AG09309 (cell line): ENCODE data around the gene ARPP19.

Experiments used
- DNase-seq: peaks from one replicate; pipeline ENCODE4 v3.0.0-alpha.2; 2010; ENCODE audit warnings: low read depth
- H3K4me3 ChIP-seq: 2 replicates; pipeline ENCODE4 v1.5.1; 2011; ENCODE audit warnings: mild to moderate bottlenecking, low read depth, low read length, moderate library complexity; ENCODE audit not compliant: control insufficient read depth
- CTCF ChIP-seq: IDR thresholded peaks from 2 replicates; pipeline ENCODE4 v1.5.1; 2011; ENCODE audit warnings: mild to moderate bottlenecking, low read depth, low read length, inconsistent platforms; ENCODE audit not compliant: insufficient read depth, control insufficient read depth; ENCODE audit errors: missing control alignments

Gene ARPP19

DNA sequence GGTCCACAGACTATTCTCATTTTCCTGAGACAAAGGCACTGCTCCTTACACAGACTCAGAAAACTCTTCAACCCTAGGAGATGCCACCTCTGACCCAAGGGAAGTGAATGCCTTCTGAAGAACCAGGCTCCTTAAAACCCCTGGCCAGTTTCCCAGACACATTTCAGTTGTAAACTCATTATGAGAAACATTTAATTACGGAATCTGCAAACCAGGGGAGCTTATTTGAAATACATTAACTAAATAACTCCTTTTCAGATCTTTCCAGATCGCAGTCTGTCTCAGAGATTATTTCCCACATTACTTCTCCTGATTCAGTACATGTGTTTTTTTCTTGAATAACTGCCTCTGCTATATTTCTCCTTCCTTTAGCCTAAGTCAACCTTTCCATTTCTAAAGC lies 57.7 kb downstream of the ARPP19 start:
- DNase-seq = no peak
- no peak for TF ChIP-seq CTCF
- no peak overlapping the region for H3K4me3 ChIP-seq

GRCh38 chr15:52509500-52510245 lies 59.2 kb downstream of the ARPP19 start:
- DNase-seq = no peak
- TF ChIP-seq CTCF = no peak
- no peak overlapping the region for H3K4me3 ChIP-seq

DNA sequence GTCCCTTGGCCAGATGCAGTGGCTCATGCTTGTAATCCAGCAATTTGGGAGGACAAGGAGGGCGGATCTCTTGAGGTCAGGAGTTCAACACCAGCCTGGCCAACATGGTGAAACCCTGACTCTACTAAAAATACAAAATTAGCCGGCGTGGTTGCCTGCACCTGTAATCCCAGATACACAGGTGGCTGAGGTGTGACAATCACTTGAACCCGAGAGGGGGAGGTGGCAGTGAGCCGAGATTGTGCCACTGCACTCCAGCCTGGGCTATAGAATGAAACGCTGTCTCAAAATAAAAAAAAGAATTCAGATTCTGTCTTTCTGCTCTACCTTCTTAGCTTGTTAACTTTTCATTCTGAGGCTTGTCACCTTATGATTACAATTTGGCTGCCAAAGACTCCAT lies 62.3 kb downstream of the ARPP19 start:
- no peak overlapping the region for H3K4me3 ChIP-seq
- no peak for TF ChIP-seq CTCF
- DNase-seq = no peak

DNA sequence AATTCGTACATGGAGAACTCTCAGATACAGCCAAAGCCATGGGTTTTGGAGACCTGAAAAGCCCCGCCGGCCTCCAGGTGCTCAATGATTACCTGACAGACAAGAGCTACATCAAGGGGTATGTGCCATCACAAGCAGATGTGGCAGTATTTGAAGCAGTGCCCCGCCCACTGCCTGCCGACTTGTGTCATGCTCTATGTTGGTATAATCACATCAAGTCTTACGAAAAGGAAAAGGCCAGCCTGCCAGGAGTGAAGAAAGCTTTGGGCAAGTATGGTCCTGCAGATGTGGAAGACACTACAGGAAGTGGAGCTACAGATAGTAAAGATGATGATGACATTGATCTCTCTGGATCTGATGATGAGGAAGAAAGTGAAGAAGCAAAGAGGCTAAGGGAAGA lies 63.7 kb downstream of the ARPP19 start:
- no peak for DNase-seq

DNA sequence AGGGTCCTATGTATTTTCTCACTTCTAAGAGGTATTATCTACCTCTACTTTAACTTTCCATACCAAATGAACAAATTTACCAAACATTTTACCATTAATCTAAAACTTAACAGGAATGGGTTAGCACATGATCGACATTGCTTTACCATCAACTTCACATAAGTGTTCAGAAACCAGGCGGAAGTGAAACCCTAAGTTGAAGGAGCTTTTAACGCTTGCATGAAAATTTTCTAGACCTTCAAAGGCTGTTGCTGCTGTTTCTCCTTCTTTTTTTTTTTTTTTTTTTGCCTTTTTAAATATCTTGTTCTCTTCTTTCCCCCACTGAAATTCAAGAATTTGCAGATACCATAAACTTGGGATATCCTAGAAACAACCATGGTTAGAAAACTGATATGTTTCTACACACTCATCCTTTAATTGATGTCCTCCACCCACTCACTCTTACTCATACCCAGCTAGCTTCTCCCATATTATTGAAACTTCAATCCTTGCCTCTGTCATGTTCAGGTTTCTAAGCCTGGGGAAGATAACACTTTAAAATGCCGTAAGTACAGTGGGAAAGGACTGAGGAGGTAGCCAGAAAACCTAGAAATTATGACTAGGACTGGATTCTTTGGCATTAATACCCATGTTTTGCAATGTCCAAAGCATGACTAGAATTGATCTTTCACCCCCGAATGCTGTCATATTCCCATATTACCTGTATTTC lies 64.9 kb downstream of the ARPP19 start:
- DNase-seq = no peak
- no peak overlapping the region for H3K4me3 ChIP-seq
- no peak for TF ChIP-seq CTCF

More for the DNA sequence above, 63.7 kb downstream of the ARPP19 start:
- TF ChIP-seq CTCF = no peak
- no peak overlapping the region for H3K4me3 ChIP-seq

DNA sequence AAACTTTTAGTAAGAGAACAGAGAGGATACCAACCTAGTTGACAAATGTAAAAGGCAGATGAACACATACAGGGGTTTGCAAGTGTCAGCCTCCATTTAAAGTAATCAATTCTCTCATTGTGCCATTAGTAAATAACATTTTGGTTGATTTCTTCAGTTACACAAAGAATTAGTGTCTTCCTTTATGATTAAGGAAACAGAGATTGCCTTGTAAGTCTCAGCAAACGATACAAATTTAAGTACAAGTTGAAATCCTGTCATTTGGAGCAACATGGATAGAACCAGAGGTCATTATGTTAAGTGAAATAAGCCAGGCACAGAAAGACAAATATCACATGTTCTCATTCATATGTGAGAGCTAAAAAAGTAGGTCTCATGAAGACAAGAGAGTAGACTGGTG lies 66.2 kb downstream of the ARPP19 start:
- DNase-seq = no peak
- no peak overlapping the region for H3K4me3 ChIP-seq
- no peak for TF ChIP-seq CTCF
